HG03457 (cell line): ENCODE measurements around the gene CTDP1.
"Not testable (repeated sequence)": the region's sequence is repeated elsewhere in the genome, so short reads cannot be mapped to it uniquely, and the experiment has no call there.

Experiments
- ATAC-seq: cut with Tn5 transposase; IDR thresholded peaks from one replicate; pipeline ENCODE4 v1.9.1; 2021; ENCODE audit warnings: moderate number of reproducible peaks; ENCODE audit not compliant: unreplicated experiment

The CTDP1 gene

GRCh38 chr18:79681484-79682387, 2.1 kb downstream of the CTDP1 start:
- no peak for ATAC-seq

GRCh38 chr18:79682481-79682880, 2.9 kb downstream of the CTDP1 start:
- ATAC-seq = no peak

DNA sequence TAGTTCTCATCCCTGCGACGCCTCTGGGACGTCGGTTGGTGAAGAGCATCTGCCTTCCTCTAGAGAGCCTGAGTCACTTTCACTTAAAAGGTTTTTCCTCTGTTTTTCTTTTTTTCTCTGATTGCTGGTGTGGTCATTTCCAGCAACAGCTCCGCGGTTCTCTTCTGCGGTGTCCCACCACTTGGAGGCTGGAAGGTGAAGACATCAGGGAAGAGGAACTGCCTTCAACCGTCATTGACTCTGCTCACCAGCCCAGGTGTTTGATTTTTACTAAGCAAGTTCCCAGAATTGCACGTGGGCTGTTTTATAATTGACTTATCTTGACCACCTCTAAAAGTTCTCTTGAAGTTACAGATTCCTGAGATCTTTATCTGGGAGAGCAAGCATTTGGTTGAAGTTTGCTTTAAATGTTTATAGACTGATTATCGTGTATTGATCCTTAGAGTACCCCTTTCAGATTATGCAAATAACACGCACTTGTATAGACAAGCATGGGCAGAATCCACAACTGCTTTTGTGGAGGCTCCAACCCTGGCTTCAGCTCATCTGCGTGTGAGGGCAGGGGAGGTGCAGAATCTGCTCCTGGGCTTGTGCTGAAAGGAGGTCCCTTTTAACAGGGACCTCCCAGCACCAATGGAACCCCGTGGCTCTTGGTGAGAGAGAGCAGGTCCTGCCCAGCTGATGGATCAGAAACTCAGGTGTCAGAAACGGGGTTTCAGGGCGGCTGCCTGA, 3.5 kb downstream of the CTDP1 start:
- ATAC-seq = no peak

DNA sequence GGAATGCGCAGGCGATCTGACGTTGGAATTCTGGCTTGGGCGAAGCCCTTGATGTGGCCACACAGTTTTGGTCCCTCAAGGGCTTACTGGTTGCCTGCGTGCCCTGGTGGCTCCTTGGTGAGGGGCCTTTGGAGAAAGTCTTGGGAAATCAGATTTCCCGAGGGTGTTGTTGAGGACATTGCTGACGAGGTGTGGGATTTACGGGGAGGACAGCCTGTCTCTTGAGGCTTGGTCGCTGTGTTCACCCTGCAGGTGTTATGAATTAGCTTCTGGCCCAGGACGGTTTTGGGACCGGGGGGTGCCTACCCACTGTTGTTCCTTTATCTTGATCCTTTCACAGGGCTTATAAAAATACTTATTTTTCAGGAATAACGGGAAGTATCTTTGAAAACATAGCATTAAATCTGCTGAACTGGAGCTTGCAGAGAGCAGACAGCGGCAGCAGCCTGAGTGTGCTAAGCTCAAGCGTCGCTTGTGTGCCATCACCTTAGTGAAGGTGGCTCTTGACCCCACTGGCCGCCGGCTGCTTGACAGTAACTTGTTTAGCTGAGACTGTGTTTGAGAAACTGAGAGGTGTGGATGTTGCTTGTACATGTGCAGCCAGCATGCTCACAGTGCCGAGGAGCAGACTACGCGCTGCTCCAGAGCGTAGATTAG, 4.2 kb downstream of the CTDP1 start:
- no peak for ATAC-seq

DNA sequence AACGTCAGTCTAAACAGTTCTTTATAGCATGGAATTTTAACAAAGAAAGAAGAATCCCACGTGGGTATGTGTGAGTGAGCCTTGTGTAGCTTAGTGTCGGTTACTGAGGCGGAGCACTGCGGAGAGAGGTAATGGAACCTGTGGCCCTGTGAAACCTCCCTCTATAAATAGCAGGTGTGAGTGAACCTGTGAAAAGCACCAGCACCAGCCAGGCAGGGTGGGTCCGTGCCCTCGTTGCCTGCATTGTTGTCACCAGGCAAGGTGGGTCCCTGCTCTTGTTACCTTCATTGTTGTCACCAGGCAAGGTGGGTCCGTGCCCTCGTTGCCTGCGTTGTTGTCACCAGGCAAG, 4.7 kb downstream of the CTDP1 start:
- no peak for ATAC-seq

DNA sequence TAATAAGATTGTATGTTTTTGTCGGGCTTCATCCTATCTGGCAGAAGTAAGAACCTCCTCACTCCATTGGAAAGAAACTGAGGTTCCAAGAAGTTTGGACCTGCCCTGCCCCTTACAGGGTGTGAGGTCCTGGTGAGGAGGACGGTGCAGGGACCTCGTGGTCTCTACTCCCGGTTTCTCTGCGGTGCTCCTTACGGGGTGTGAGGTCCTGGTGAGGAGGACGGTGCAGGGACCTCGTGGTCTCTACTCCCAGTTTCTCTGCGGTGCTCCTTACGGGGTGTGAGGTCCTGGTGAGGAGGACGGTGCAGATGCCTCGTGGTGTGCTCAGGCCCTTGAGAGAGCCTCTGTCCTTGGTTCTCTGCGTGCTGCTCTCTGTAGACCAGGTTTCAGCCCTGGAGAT, 5.2 kb downstream of the CTDP1 start:
- no peak for ATAC-seq

GRCh38 chr18:79685281-79685680, 5.7 kb downstream of the CTDP1 start:
- no peak for ATAC-seq

- ATAC-seq = no peak
Measured at GRCh38 chr18:79685971-79686370, 6.4 kb downstream of the CTDP1 start.

DNA sequence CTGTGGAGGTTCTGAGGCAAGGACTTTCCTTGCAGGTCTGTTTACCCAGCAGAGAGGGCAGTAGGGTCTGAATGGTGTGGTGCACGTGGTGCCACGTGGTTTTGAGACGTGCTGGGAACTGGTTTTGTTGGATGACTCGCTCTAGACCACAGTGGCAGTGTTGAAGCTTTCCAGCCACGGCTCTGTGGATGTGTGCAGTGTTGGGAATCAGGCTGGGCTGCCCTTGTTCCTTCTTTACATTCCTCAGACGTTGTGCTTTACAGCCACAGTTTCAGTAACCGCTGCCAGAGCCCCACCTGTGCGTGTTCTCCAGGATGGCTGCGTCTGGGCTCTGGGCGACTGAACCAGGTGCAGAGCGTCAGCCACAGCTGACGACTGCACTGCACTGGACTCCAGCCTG, 8.2 kb downstream of the CTDP1 start:
- no peak for ATAC-seq

DNA sequence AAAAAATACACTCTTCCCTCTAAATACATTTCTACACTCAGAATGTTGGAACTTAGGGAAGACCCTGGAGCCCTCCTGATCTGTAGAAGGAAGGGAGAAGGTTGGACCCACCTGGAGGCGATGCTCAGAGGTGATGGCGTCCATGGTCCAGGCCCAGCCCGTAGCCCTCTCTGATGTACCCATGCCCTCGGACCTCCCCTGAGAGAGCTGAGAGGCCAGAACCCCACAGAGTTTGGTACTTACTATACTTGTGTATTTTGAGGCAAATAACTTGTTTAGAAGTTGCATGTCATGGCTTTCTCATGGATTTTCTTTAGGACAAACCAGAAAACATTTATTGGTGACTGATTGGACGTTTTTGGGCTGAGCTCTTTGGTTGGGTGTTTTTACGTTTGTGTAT, 10.5 kb downstream of the CTDP1 start:
- ATAC-seq = no peak

- ATAC-seq = no peak
Measured at GRCh38 chr18:79690586-79691482, 11.2 kb downstream of the CTDP1 start.

- ATAC-seq = no peak
Measured at GRCh38 chr18:79692056-79692455, 12.5 kb downstream of the CTDP1 start.

- ATAC-seq = no peak
Measured at GRCh38 chr18:79692886-79693285, 13.3 kb downstream of the CTDP1 start.

DNA sequence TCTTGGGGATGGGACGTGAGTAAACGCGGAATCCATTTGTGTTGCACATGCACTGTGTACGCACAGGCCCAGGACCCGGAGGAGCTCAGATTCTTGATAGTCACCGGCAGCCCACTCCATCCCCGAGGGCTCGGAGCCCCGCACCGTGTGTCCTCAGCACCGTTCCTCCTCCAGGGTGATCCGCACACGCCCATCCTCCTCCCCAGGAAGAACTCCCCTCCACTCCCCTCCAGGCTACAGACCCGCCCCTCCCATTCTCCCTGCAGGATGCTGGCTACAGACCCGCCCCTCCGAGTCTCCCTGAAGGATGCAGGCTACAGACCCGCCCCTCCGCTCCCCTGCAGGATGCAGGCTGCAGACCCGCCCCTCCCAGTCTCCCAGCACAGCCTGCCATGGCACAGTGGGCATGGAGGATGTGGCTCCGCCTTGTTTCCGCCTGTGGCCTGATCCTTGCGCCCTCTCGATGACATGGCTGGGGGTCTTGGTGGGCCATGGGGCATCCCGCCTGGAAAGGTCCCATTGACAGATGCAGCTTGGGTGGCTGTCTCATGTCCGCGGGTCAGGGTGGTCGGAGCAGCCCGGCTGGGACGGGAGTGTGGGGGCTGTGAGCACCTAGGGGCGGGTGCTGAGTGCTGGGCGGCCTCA, 14.1 kb downstream of the CTDP1 start:
- no peak for ATAC-seq

GRCh38 chr18:79694206-79694894, 14.7 kb downstream of the CTDP1 start:
- ATAC-seq = not testable (repeated sequence)

DNA sequence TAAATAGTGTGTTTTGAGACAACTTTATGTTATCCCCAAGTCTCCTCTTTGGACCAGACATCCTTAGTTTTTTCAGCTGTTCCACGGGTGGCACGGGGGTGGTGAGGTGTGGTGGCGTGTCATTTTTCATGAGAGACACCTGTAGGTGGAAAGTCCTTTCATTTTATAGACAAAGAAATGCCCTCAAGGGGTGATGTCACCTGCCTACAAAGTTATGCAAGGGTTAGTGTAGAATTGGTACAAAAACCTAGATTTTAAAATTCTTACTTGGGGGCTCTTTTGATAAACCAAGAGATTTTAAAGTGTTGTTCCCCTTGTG, 15.3 kb downstream of the CTDP1 start:
- ATAC-seq = no peak

DNA sequence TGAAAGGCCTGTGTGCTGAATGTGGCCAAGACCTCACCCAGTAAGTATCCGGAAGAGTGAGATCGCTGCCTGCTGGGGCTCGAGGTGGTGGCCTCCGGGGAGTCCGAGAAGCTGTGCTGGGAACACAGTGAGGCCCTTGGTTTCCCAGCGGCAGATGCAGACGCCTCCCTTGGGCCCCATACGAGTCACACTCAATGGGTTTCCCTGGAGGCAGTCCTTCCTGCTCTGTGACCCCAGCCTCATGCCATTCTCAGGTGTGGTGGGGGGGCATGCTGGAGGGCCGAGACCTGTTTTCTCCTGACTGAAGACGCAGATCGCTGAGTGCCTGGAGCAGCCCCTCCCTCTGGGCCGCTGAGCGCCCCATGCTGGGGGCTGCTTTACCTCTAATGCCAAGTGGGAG, 15.7 kb downstream of the CTDP1 start:
- no peak for ATAC-seq

DNA sequence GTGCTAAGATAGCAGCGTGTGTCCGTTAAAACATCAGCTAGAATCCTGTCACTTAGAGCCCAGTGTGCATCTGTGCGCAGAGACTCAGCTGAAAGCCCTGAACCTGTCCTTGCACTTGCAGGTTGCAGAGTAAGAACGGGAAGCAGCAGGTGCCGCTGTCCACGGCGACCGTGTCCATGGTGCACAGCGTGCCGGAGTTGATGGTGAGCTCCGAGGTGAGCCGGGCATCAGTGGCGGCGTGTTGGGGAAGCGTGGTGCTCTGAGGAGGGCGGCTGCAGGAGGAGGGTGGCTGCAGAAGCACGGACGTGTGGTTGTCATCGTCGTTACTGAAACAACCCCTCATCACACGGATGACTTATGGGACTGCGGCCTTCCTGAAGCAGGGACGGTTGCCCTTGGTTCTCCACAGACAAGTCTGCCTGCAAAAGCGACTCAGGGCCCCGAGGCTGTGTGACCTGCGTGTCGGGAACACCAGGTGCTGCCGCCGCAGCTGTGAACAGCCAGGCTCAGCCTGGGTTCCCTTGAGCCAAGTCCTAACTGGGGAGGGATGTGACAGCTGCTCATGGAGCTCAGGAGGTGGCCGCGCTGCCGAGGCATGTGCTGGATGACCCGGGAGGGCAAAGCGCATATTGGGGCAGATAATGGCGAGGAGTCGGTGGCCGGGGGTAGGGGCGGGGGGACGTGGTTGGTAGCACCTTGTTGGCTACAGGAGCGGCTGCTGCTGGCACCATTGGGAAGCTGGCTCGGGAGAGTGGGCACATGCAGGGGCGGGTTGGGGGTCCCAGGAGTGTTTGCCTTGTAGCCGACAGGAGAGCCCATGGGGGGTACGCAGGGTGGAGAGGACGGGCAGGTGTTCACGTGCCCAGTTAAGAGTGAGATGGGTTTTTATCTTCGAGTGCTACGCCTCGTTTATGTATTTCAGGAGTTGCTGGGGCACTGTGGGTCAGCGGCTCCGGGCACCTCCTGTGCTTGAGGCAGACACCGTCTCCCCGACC, 16.6 kb downstream of the CTDP1 start:
- ATAC-seq = no peak

DNA sequence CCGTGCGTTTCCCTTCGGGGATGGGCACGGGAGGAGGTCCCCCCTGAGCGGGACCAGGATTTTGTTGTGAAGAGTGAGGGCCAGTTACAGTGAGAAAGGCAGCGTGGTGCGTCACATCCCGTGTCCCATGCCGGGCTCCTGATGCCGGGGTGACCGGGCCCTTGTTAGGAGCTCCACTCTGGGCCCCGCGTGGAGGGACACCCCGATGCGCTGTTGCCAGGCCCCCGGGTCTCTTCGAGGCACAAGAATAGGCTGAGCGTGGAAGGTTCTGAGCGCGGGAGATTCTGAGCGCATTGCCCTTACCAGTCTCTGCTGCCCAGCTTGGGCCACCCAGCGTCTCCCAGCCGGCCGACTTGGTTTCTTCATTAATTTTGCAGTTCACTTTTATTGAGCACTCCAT, 17.6 kb downstream of the CTDP1 start:
- ATAC-seq = no peak
